GM19193 (cell line): ENCODE data around the gene KREMEN1.

ENCODE experiments used
- POLR2A ChIP-seq: IDR thresholded peaks from 4 replicates; pipeline ENCODE4 v1.6.1; 2011; ENCODE audit not compliant: insufficient read depth, insufficient read length; ENCODE audit errors: extremely low read depth

The KREMEN1 gene

DNA sequence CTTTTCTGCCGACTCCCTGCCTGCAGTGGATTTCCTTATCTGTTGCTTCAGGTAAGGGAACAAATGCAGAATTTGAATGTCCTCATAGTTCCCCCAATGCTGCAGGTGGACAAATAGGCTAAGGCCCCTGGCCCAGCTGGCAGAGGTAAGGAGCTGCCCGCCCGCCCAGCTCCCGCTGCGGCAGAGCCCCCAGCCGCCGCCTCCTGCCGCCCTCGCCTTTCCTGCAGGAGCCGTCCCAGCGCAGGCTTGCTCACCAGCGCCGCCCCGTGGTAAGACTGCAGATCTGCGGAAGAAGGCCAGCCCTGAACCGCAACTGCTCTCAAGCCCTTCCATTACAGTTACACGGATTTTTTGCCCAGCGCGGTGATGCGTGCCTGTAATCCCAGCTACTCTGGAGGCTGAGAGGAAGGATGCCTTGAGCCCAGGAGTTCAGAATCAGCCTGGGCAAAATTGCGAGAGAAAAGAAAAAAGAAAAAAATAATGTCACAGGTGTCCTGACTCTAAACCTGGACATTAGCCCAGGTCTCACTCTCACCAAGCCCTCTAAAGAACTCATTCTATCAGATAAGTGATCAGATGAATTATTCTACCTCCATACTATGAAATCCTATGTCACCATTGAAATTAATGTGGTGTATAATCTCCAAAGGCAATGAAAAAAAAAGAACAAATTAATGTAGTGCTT, 81.7 kb downstream of the KREMEN1 start:
- TF ChIP-seq POLR2A, result no peak

DNA sequence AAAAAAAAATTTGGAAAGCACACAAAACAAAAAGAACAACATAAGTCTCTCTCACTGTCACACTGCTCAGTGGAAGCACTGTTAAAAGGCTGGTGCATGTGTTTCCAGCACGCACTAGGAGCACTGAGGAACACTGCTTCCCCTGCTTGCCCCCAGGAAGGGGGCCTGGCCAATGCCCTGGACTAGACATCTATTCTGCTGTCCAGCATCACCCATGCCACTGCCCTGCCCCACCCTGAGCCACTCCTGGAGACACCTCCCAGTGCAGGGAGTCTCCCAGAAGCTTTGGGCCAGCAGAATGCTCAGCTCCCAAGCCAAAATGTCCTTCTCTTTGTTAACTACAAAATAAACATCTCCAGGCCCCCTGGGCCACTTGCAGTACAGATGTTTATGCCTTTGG, 83.1 kb downstream of the KREMEN1 start:
- no peak for TF ChIP-seq POLR2A

DNA sequence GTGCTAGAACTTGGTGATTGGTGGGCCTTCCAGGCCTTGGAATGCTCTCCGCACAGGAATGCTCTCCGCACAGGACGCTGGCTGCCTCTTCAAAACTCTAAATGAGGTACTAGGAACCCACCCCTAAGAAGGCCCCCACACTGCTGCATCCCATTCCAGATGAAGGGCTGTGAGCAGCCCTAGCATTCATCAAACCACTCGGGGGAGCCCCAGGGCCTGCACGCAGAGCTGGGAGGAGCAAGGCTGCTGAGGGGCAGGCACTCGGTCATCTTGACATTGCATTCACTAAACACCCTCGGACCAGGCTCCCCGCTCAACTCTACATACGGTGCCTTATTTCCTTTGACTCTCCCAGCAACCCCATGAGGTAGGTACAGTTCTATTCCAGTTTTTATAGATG, 83.7 kb downstream of the KREMEN1 start:
- no peak for TF ChIP-seq POLR2A

DNA sequence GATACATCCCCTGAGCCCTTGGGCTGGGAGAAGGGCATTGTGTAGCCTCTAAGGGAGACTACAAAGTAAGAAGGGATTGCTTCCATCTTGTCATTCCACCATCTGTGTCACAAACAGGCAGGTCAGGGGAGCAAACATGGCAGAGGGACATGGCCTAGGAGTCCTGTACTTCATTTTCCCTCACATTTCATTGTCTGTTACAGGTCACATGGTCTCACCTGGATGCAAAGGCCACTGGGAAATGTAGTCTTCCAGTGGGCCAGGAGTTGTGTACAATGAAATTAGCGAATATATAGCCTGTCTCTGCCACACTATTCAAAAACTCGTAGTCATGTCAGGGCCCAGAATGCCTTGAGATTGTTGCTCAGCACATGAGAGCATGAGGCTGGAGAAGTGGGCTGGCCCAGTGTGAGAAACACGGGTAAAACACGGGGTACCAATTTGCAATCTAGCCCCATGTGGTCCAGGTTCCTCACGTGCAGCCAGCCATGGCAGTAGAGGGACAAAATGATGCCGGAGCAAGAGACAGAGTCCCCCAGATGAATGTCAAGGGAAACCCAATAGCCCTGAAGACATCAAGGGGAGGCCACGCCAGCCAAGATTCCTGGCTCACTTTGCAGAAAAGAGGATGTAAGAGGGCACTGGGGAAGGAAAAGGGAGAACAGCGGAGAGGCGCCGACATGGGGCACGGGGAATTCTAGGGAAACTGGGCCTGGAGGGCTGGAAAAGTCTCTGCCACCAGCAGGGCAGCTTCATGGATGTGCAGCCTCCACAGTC, 85.1 kb downstream of the KREMEN1 start:
- no peak for TF ChIP-seq POLR2A

DNA sequence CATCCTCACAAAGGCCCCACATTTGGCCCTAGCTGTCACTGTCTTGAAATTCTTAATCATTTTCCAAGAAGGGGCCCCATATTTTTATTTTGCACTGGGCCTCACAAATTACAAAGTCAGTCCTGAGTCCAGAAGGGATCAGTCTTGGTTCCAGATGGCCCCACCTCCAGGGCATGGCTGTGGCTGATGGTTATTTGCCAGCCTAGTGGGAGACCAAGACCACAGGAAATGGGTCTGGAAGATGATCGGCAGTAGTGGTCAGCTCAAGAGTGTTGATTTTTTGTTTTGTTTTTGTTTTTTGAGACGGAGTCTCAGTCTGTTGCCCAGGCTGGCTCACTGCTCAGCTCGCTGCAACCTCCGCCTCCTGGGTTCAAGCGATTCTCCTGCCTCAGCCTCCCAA, 85.7 kb downstream of the KREMEN1 start:
- no peak for TF ChIP-seq POLR2A

DNA sequence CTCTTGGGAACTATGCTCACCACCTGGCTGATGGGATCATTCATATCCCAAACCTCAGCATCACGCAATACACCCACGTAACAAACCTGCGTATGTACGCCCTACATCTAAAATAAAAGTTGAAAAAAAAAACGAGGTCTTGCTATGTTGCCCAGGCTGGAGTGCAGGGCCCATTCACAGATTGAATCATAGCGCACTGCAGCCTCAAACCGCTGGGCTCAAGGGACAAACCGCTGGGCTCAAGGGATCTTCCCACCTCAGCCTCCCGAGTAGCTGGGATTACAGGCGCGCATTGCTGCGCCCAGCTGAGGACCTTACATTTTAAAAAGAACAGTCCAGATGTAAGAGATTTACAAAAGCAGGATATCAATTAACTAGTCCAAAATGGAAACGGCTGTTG, 91.0 kb downstream of the KREMEN1 start:
- TF ChIP-seq POLR2A, result no peak

DNA sequence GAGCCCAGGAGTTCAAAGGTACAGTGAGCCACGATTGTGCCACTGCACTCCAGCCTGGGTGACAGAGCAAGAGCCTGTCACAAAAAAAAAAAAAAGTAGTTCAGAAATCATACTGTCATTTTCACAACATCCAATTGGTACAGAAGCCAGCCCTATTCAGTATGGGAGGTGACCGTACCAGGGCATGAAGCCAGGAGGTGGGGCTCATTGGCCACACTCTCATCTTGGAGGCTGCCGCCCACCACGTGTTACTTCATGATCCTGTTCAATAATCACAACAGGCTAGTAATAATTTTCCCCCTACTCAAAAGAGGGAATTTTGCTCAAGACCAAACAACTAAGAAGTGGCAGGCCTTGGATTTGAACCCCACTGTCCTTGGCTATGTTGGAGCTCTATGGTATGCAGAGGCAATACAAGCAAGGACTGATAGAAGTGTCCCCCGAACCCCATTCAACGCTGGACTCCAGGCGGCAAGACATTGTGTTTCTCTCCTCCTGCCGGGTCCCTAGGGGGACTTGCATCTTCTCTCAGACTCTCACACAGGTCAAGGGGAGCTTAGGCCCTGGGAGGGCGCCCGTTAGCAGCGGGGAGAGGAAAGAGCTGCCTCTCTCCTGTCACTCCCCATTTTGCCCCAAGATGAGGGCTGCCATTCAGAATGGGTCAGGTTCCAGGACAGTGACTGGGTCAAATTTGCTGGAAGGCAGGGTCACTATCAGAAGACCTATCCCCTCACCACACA, 92.7 kb downstream of the KREMEN1 start:
- TF ChIP-seq POLR2A, result no peak

DNA sequence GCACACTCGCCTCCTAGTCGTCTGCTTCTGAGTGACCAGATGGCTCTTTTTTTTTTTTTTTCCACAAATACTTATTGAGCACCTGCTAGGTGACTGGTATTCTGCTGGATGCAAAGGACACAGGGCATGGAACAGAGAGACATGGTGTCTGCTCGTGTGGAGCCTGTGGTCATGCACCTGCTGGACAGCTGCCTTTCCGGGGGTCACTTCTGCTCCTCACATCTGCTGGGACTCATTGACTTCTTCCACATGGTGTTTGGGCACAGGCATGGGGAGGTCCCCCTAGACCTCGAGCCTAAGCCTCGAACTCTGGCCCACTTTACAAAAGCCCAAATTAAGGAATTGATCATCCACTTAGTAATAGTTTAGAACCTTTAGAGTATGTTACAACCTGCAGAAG, 93.3 kb downstream of the KREMEN1 start:
- TF ChIP-seq POLR2A, result no peak

DNA sequence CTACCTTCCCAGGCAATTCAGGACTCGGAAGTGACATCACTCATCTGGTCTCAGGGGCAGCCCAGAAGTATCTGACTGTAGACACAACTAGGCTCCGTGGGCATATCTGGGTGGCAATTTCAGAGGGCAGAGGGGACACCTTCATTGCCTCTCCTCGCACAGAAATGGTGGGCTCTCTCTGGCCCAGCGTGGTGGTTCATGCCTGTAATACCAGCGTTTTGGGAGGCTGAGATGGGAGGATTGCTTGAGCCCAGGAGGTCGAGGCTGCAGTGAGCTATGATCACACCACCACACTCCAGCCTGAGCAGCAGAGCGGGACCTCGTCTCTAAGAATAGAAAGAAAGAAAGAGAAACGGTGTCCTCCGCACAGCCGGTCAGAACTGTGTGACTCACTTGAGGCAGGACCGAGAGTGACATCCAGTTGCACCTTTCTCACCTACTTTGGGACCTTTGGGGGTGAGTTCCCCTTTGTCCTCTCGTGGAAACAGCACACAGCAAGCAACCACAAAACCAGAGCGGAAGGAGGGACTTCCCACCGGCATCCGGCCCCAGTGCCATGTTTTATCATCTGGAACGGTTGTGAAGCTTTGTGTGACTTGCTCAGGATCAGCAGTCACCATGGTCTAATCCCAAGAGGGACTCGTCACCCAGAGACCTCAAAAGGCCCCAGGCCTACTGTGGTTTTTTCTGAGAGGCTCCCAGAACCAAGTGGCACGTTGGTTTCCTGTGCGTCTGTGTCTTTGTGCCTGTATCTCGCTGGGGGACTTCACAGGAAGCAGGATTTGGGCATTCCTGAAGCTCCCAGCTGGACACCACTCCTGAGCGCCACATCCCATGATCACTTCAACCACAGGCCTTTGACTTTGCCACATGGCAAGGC, 94.4 kb downstream of the KREMEN1 start:
- no peak for TF ChIP-seq POLR2A

DNA sequence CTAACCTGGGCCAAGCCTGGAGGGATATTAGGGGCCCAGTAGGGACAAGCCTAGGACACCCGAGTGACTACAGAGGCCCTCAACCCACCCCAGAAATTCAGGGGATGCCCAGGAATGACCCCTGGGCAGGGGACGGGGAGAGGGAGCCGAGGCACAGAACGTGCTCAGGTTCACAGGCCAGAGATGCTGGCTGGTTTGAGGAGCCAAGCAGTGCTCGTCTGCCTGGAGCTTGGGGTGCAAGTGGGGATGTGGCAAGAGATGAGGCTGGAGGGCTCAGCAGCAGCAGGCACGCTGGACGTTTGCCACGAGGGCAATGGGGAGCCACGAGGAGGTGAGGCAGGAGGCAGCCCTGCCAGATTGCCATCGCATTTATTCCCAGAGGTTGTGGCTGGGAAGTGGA, 98.9 kb downstream of the KREMEN1 start:
- TF ChIP-seq POLR2A, result no peak

DNA sequence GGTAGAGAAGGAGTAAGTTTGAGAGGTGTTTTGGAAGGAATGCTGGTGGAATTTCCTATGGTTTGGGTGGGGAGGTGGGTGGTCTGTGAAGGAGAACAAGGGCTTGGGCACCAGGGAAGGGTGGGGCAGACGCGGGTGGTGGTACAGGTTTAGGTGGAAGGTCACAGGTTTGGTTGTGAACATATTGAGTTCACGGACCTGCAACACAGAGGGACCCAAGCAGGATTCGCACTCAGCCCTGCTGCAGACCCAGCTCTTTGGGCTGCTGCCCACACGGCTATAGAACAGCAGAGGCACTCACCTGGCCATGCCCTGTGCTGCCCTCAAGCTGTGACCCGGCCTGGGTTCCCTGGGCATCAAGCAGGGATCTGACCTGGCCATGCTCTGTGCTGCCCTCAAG, 99.4 kb downstream of the KREMEN1 start:
- TF ChIP-seq POLR2A, result no peak

DNA sequence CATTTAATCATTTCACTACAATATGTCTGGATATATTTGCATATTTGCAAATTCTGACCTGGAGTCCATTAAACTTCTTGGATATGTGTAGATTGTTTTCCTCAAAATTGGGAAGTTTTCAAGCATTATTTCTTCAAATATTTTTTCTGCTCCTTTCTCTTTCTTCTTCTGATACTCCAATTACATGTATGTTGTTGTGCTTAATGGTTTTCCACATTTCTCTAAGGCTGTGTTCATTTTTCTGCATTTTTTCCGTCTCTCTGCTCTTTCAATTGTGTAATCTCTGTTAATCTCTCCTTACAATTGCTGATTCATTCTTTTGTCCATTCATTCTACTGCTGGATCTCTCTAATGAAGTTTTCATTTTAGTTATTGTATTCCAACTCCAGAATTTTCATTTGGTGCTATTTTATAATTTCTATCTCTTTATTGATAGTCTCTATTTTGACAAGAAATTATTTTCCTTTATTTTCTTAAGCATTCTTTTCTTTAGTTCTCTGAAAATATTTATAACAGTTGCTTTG, 102.5 kb downstream of the KREMEN1 start:
- no peak for TF ChIP-seq POLR2A

DNA sequence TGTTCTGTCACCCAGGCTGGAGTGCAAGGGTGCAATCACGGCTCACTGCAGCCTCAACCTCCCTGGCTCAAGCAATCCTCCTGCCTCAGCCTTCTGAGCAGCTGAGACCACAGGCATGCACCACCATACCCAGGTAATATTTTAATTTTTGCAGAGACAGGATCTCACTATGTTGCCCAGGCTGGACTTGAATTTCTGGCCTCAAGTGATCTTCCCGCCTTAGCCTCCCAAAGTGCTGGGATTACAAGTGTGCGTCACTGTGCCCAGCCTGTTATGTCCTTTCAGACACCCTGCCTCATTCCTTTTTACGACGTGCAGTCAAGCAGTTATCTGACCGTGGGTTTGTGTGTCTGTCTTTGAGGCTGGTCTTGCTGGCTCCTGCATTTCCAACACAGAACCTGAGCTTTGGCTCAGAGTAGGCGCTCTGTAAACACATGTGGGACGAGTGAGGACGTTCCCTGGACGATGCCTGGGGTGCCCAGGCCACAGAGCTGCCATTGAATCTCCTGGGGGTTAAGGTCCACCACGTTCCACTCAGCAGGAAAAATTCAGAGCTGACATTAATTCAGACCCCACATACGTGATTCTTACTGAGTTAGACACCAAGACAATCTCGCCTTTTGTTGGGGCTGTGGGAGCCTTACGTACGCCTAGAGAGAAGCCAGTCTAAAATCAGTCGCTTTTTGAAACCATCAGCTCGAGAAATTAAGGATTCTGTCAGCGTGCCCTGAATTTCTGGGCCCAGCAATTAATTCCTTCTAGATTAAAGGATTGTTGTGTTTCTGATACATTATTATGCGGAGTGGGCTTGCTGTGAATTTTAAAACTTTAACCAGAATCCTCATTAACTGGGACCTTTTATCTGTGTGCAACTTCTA, 111.4 kb downstream of the KREMEN1 start:
- TF ChIP-seq POLR2A, result no peak

DNA sequence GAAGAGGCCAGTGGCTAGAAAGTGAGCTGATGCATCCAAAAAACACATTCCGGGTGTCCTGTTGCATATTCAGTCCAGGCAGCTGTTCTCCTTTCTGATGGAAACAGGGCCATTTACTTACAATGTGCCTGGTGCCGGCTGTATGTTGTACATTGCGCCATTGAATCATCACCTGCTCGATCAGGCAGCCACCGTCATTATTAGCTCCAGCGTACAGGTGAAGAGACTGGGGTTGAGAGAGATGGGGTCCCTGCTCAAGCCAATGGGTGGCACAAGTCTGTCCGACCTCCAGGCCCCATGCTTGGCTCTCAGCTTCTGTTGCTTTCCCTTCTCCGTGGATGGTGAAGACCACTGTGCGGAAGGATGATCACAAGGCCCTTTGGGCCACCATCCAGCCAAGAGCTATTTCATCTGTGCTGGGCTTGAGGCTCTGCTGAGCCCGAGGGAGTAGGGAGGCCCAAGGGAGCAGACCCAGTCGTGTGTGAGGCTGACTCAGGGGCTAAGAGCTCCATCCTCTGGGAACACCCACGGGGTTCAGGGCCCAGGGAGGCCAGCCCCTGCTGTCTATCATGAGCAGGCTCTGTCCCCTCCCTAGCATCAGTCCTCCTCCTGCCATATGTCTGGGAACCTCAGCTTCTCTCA, 112.1 kb downstream of the KREMEN1 start:
- no peak for TF ChIP-seq POLR2A

DNA sequence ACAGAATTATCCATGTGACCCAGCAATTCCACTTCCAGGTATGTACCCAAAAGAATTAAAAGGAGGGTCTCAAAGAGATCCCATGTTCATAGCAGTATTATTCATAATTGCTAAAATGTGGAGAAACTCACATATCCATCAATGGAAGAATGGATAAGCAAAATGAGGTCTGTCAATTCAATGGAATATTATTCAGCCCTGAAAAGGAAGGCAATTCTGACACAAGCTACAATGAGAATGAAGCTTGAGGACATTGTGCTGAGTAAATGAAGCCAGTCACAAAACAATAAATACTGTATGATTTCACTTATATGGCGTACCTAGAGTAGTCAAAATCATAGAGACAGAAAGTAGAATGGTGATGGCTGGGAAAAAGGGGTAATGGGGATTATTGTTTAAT, 113.5 kb downstream of the KREMEN1 start:
- no peak for TF ChIP-seq POLR2A
